ENCODE results near the gene TPR.

TPR gene

DNA sequence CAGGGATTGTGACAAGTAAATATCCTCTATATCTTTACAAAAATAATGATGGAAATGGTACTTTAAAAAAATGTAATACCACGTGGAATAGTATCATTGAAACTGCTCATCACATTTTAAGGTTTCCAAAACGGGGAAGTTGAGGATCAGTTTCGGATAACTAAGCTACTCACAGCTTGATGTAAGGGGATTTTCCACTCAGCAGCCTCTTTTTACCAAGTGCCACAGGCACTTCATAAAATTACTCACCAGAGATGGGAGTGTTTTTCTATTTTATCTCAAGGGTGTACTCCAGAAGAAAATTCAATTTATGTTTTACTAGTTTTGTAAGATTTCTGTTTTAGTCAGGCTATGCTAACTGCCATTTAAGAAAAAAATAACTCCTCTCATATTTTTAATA, 91.7 kb downstream of the TPR start:
- no peak for DNase-seq

DNA sequence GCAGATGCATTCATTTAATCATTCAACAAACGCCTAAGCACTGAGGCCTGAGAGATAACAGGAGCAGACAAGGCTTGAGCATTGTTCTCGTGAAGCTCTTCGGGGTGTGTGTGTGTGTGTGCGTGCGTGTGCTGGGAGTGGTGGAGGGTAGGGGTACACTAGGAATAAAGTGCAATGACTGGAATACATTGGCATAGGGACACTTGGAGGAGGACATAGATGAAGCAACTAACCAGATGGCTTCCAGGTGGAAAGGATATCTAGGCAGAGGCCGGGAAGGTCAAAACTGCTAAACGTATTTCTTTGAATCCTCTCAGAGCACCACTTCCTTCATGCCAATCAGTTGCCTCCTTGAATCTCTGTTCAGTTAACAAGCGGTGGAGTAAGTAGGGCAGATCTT, 92.6 kb downstream of the TPR start:
- DNase-seq = no peak

DNA sequence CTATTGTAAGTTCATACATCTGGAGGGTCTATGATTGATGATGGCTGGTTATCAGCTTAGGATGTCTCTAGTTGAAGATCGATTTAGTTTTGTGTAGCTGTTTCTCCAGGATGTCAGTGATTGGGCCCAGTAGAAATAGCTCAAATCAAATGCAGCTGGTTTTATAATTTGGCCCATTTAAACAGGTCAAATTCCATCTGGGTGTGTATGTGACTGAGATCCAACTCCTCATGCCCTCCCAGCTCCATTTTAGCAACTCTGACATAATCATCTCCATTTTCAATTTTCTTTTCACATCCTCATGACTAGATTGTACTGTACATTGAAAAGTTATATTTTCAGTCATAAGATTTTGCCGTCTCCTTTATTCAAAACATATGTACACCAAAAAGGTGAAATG, 99.2 kb downstream of the TPR start:
- no peak for DNase-seq

DNA sequence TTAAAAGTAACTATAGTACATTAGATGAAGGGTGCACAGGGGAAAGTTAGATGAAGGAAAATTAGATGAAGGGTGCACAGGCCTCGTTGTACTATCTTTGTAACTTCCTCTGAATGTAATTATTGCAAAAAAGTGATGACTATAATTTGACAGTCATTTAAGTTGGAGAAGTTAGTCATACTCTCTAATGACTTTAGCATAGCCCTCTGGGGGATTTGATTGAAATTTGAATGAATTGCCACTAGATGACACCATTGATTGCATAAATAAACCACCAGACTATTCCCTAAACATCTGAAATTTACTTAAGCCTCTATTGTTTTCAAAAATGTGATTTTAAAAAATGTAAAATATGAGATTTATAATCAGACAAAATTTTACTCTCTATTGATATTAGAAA, 102.6 kb downstream of the TPR start:
- no peak for DNase-seq

DNA sequence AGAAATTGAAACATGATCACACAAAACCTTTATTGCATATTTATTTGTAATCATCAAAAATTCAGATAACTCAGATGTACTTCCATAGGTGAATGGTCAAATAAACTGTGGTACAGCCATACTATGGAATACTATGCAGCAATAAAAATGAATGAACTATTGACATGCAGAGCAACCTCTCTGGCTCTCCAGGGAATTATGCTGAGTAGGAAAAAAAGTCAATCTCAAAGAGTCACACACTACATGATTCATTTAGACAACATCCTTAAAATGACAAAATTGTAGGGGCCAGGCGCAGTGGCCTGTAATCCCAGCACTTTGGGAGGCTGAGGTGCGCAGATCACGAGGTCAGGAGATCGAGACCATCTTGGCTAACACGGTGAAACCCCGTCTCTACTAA, 104.0 kb downstream of the TPR start:
- no peak for DNase-seq
